Measurements from ENCODE around the gene ZNF385C.

Gene ZNF385C

DNA sequence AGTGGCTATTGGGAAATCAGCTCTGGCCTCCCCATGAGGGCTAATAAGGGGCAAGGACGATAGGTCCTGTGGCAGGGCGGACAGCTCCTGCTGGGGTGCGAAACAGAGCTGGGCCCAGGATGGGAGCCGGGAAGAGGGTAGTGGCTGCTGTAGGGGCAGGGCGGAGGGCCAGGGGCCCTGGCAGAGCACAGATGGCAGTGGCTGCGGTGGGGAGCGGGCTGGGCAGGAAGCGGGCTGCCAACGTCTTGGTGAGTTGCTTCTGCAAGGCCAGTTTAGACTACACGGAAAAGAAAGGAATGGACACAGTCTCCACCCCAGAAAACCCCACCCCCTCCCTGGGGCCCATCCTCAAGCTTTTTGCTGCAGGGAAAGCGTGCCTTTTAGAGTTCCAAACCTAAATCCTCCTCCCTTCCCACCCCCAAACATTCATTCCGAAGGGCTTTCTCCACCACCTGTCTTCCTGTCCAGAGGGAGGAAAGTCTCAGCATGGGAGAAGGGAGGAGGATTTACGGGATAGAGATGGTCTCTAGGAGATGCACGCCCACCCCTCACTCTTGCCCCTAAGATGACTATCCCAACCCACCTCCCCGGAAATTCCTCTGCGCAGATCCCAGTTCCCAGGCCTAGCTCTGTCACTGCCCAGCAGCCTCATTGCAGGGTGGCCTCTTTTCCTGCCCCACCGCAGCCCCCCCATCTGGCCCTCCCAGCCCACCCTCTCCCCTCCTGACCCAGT lies 71.2 kb downstream of the ZNF385C start:
- H3K27ac ChIP-seq, result no peak overlapping the region
- TF ChIP-seq, protein P1, sequence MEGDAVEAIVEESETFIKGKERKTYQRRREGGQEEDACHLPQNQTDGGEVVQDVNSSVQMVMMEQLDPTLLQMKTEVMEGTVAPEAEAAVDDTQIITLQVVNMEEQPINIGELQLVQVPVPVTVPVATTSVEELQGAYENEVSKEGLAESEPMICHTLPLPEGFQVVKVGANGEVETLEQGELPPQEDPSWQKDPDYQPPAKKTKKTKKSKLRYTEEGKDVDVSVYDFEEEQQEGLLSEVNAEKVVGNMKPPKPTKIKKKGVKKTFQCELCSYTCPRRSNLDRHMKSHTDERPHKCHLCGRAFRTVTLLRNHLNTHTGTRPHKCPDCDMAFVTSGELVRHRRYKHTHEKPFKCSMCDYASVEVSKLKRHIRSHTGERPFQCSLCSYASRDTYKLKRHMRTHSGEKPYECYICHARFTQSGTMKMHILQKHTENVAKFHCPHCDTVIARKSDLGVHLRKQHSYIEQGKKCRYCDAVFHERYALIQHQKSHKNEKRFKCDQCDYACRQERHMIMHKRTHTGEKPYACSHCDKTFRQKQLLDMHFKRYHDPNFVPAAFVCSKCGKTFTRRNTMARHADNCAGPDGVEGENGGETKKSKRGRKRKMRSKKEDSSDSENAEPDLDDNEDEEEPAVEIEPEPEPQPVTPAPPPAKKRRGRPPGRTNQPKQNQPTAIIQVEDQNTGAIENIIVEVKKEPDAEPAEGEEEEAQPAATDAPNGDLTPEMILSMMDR (conservative IDR thresholded peaks at IDR 0.05), result no peak

DNA sequence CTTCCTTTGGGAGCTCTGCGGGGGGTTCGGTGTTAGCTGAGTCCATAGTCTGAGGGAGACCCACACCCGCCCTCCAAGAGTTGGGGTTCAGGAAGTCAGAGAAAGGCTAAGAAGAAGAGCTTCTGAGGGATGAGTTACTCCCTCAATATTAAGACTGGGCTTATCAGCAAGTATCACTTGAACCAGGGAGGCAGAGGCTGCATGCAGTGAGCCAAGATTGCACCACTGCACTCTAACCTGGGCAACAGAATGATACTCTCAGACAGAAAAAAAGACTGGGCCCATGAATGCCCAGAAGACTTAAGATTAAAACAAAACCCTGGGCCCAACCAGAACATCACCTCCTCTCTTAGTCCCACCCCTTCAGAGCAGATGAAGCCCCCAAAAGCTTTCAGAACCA lies 72.3 kb downstream of the ZNF385C start:
- TF ChIP-seq, protein P1 (conservative IDR thresholded peaks at IDR 0.05), result no peak
- H3K27ac ChIP-seq, result no peak overlapping the region

DNA sequence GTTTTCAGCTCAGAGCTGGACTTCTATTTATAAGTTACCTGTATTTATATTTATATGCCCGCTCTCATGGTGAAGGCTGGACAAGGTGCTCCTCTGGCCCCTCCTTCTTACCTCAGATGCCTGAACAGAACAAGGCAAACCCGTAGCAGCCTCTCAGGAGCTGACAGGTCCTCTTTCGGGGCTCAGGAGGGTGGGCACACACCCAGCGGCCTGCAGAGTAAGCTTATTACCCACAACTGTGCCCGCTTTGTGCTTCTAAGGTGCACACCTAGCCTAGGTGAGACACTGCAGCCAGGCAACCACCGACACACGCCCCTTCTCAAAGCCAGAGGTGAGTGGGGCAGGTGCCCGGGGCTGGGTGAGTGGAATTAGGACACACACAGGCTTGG lies 73.1 kb downstream of the ZNF385C start:
- TF ChIP-seq, protein P1 (conservative IDR thresholded peaks at IDR 0.05), result peak; percentile 61
- H3K27ac ChIP-seq, result no peak overlapping the region

DNA sequence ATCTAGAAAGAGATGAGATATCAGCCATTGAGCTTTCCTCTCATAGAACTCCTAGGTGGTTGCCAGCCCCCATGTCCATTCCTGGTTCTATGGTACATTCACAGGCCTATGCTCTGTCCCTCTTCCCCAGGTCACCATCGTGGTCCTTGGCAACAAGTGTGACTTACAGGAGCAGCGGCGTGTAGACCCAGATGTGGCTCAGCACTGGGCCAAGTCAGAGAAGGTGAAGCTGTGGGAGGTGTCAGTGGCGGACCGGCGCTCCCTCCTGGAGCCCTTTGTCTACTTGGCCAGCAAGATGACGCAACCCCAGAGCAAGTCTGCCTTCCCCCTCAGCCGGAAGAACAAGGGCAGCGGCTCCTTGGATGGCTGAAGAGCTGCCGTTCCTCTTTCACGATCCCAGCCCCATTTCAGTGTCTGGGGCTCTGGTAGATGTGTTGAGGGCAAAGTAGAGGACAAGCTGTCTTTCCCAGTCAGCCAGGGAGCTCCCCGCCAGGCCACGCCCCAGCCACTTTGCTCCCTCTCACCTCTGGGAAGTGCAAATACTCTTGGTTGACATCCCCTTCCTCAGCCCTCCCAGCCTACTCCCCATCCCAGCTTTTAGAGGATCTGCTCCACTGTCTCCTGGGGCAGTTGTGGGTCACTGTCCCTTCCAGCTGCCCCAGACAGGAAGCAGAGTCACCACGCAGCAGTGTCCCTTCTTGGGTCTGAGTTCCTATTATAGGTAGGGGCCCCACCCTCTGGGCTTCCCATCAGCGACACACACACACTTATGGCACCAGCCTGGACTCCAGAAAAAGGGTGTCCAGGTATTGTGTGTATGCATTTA lies 74.5 kb downstream of the ZNF385C start:
- TF ChIP-seq, protein P1 (conservative IDR thresholded peaks at IDR 0.05), result no peak
- H3K27ac ChIP-seq, result no peak overlapping the region

DNA sequence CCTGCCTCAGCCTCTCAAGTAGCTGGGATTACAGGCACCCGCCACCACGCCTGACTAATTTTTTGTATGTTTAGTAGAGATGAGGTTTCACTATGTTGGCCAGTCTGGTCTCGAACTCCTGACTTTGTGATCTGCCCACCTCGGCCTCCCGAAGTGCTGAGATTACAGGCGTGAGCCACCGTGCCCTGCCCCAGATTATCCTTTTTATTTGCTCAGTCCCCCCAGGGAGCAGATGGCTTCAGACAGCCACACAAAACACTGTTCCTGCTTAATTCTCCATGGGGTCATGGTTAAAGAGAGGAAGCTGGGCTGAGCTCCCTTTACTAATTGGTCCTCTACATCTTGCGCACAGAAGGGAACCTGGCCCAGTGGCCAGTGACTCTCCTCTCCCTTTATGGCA lies 77.4 kb downstream of the ZNF385C start:
- peak overlapping the region; percentile 73; the same call in 1 of the 2 replicates for H3K27ac ChIP-seq

DNA sequence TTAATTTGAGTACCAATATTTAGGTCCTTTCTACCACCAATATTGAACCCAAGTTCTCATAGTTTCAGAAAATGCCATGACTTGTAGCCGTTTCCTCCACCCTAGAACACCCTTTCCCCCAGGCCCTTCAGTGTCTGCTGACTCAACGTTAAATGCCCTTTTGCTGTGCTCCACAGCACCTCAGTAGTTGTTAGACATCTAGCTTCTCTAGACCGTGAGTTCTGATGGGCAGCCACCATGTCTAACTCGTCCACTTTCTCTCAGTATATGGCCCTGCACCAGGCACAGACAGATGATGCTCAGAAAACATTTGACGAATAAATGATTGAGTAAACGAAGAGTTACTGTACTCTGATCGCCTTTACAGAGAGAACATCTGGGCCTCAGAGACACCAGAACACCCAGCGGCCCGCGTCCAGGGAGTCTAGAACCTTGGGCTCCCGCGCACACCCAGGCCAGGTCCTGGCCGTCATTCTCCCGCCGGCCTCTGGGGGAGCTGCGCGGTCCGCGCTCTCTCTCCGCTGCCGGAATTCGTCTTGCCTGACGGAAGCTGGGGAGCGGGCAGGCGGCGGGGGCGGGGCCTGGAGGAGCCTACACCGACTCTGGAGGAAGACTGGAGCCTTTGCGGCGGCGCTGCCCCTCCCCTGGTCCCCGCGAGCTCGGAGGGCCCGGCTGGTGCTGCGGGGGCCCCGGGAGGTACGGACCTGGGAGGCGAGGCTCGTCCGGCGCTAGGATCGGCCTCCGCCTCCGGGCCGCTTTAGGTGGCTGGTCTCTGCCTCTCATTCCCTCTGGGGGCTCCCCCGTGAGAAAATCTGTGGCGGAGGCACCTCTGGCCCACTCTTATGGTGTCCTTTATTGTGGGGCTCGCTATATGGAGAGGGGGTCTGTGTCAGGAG lies 78.5 kb downstream of the ZNF385C start, which contains the start of gene NKIRAS2:
Gene NKIRAS2, plus strand, starts transcription at position 582 of the 896 bp plus-strand sequence. CDS start 1,488 bp downstream, outside the sequence.
- peak within 1 kb of the TSS; percentile 73 for H3K27ac ChIP-seq
- TF ChIP-seq, protein P1 (conservative IDR thresholded peaks at IDR 0.05), result peak; percentile 88

DNA sequence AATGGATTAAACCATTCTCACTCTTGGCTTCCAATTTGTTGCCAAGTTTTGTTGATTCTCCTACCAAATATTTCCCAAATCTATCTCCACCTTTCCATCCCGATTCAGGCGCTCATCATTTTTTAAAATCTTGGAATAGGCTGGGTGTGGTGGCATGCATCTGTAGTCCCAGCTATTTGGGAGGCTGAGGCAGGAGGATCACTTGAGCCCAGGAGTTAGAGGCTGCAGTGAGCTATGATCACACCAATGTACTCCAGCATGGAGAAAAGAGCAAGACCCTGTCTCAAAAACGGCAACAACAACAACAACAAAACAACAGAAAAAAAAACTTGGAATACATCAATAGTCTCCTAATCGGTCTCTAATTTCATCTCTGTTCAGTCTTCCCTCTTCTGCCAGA lies 79.3 kb downstream of the ZNF385C start:
- TF ChIP-seq, protein P1 (conservative IDR thresholded peaks at IDR 0.05), result no peak
- no peak overlapping the region for H3K27ac ChIP-seq

Data from VCaP (cell line).